ENCODE measurements around the gene WBP1.

DNA sequence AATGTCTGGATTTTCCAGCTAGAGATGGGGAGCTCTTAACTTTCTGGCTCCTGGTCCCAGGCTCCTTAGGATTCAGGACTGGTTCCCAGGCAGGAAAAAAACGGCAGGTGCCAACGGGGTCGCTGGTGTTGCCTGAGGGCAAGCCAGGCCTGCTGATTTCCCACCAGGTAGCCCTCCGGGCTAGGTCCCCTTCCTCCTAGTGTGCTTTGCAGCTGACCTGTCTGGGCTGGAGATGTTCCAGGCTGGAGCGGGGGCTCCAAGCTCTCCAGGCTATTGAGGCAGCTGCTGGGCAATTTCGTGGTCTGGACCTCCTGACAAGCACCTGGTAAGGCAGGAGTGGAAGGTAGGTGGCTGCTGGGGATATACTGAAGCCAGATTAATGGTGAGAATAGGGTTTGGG, 16.2 kb downstream of the WBP1 start:
- TF ChIP-seq, protein P1, sequence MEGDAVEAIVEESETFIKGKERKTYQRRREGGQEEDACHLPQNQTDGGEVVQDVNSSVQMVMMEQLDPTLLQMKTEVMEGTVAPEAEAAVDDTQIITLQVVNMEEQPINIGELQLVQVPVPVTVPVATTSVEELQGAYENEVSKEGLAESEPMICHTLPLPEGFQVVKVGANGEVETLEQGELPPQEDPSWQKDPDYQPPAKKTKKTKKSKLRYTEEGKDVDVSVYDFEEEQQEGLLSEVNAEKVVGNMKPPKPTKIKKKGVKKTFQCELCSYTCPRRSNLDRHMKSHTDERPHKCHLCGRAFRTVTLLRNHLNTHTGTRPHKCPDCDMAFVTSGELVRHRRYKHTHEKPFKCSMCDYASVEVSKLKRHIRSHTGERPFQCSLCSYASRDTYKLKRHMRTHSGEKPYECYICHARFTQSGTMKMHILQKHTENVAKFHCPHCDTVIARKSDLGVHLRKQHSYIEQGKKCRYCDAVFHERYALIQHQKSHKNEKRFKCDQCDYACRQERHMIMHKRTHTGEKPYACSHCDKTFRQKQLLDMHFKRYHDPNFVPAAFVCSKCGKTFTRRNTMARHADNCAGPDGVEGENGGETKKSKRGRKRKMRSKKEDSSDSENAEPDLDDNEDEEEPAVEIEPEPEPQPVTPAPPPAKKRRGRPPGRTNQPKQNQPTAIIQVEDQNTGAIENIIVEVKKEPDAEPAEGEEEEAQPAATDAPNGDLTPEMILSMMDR (IDR thresholded peaks at IDR 0.05), result no peak
- TF ChIP-seq POLR2A (IDR thresholded peaks at IDR 0.05), result no peak

Measured in thyroid gland (tissue), 4 donors.